K562 (cell line): ENCODE measurements around the gene LRMDA. TPM values are rescaled to one million over a fixed set of nuclear protein-coding genes. Genes with fewer than 3 reads are reported as not detected.

Experiments used
- ATAC-seq: fragments of 200-7000 bp; cut with Tn5 transposase; 3 replicates; pipeline ENCODE4 v1.9.1; 2020; ENCODE audit warnings: moderate library complexity
- BruUV-seq: library from RNA; stranded (reverse); fragments of 400-500 nt; replicated peaks from 2 replicates; lab custom pipeline; 2021; lab: Mats Ljungman, UMichigan
- CTCF ChIA-PET: fragments of 300-600 bp; formaldehyde crosslinking; extraction: SDS; loops from one replicate; lab custom pipeline; 2021; ENCODE audit warnings: low intra/inter-chr PET ratio; lab: Yijun Ruan, JAX
- POLR2A ChIA-PET: fragments of 300-600, 350-650 bp; sonication (Branson Sonifier 250); formaldehyde crosslinking; extraction: SDS; loops from one replicate; lab custom pipeline; 2021; ENCODE audit warnings: antibody characterized with exemption, inconsistent platforms; lab: Yijun Ruan, JAX
- DNase-seq, 4 experiments: peaks; one replicate each; pipeline versions ENCODE4 v3.0.0 to v3.0.0-alpha.2; 2011 to 2018; ENCODE audit warnings: low spot score in 3 of 4, mixed read lengths in 3 of 4; ENCODE audit errors: extremely low read depth in 1 of 4
- FAIRE-seq: peaks from 2 replicates; lab custom pipeline; 2011; peaks lifted over from hg19 to GRCh38; lab: Jason Lieb, UNC
- H2AFZ ChIP-seq: 2 replicates; pipeline ENCODE4 v1.6.0; 2011; ENCODE audit warnings: low read depth, low read length, control low read depth, inconsistent platforms
- H3K27ac ChIP-seq: fragments of 200-600 bp; 3 replicates; pipeline ENCODE4 v1.8.0; 2011; ENCODE audit warnings: low read depth, mild to moderate bottlenecking, control low read depth, inconsistent platforms, low read length, moderate library complexity, mixed read lengths; ENCODE audit errors: extremely low read depth
- H3K27me3 ChIP-seq, 2 experiments: fragments of 300-600 bp in 1 of 2; 2 replicates in 1 of 2; 3 replicates in 1 of 2; pipeline versions ENCODE4 v1.6.0 to v1.8.0; 2011; ENCODE audit warnings: inconsistent platforms in 2 of 2, low read length in 2 of 2, mild to moderate bottlenecking in 1 of 2, mixed read lengths in 1 of 2, moderate library complexity in 1 of 2; ENCODE audit not compliant: control insufficient read depth in 2 of 2, insufficient read depth in 2 of 2
- H3K36me3 ChIP-seq: fragments of 300-600 bp; 3 replicates; pipeline ENCODE4 v1.8.0; 2011; ENCODE audit warnings: mild to moderate bottlenecking, low read length, inconsistent platforms; ENCODE audit not compliant: control insufficient read depth, insufficient read depth
- H3K4me1 ChIP-seq, 2 experiments: fragments of 200-600 bp in 1 of 2; replicated peaks in 1 of 2; 2 replicates in 1 of 2; 3 replicates in 1 of 2; pipeline versions ENCODE4 v1.5.1 to v1.8.0; 2011; ENCODE audit warnings: inconsistent platforms in 2 of 2, low read length in 2 of 2, mild to moderate bottlenecking in 1 of 2, mixed read lengths in 1 of 2, moderate library complexity in 1 of 2; ENCODE audit not compliant: control insufficient read depth in 2 of 2, insufficient read depth in 2 of 2
- H3K4me2 ChIP-seq: 2 replicates; pipeline ENCODE4 v1.6.1; 2011; ENCODE audit warnings: low read length, control low read depth, inconsistent platforms, mixed read lengths; ENCODE audit not compliant: insufficient read depth
- H3K4me3 ChIP-seq: fragments of 200-600 bp; sonication (generic), shearing (Covaris generic); 2 replicates; pipeline ENCODE4 v1.5.1; 2016; ENCODE audit warnings: control low read depth, inconsistent platforms
- H3K79me2 ChIP-seq: fragments of 200-600 bp; 3 replicates; pipeline ENCODE4 v1.8.0; 2011; ENCODE audit warnings: low read length, inconsistent platforms; ENCODE audit not compliant: control insufficient read depth, insufficient read depth
- H3K9ac ChIP-seq, 2 experiments: 2 replicates each; pipeline versions ENCODE4 v1.6.0 to v1.6.1; 2011; ENCODE audit warnings: low read depth in 2 of 2, low read length in 2 of 2, control low read depth in 1 of 2, inconsistent platforms in 1 of 2, mild to moderate bottlenecking in 1 of 2, mixed read lengths in 1 of 2; ENCODE audit not compliant: insufficient read depth in 1 of 2
- H3K9me1 ChIP-seq: one replicate; pipeline ENCODE4 v1.6.0; 2011; ENCODE audit warnings: inconsistent platforms, mild to moderate bottlenecking, low read length, moderate library complexity; ENCODE audit not compliant: control insufficient read depth, insufficient read depth
- H3K9me3 ChIP-seq: replicated peaks from 2 replicates; pipeline ENCODE4 v1.5.1; 2011; ENCODE audit warnings: low read depth, low read length, inconsistent platforms; ENCODE audit not compliant: control insufficient read depth, insufficient read depth
- H4K20me1 ChIP-seq: replicated peaks from 2 replicates; pipeline ENCODE4 v1.6.1; 2011; ENCODE audit warnings: low read length, inconsistent platforms, mixed read lengths; ENCODE audit not compliant: control insufficient read depth, insufficient read depth
- CREBBP ChIP-seq: IDR thresholded peaks from one replicate; pipeline ENCODE4 v1.6.1; 2012; ENCODE audit warnings: low read depth, mild to moderate bottlenecking, control low read depth, inconsistent platforms, low read length
- ESRRA ChIP-seq: fragments of 450-650 bp; IDR thresholded peaks from 2 replicates; pipeline ENCODE4 v1.6.1; 2014; ENCODE audit warnings: low read depth, mild to moderate bottlenecking, moderate library complexity, borderline replicate concordance
- HEY1 ChIP-seq: fragments of 250-450 bp; sonication (Bioruptor Pico); IDR thresholded peaks from 2 replicates; pipeline ENCODE4 v1.5.0; 2020; ENCODE audit warnings: mild to moderate bottlenecking, moderate library complexity, borderline replicate concordance
- KLF1 ChIP-seq: fragments of 450-650 bp; IDR thresholded peaks from 2 replicates; pipeline ENCODE4 v1.6.1; 2016; ENCODE audit warnings: missing genetic modification characterization, missing compliant biosample characterization
- NCOA2 ChIP-seq, 2 experiments: fragments of 450-650 bp; IDR thresholded peaks; 2 replicates each; pipeline ENCODE4 v1.6.1; 2018; ENCODE audit warnings: mild to moderate bottlenecking in 2 of 2, moderate library complexity in 1 of 2; ENCODE audit not compliant: partially characterized antibody in 2 of 2
- PTBP1 ChIP-seq: fragments of 200-400 bp; formaldehyde crosslinking; IDR thresholded peaks from 2 replicates; pipeline ENCODE4 v1.6.1; 2017; ENCODE audit warnings: low read depth, low read length
- RAD21 ChIP-seq, 2 experiments: fragments of 250-450 bp in 1 of 2; fragments of 450-650 bp in 1 of 2; sonication (Bioruptor Pico) in 1 of 2; formaldehyde crosslinking in 1 of 2; IDR thresholded peaks in 1 of 2; conservative IDR thresholded peaks in 1 of 2; 2 replicates each; pipeline versions ENCODE4 v1.4.0 to v1.8.0; 2020 to 2022; ENCODE audit warnings: mild to moderate bottlenecking in 2 of 2, moderate library complexity in 1 of 2
- THRA ChIP-seq: fragments of 450-650 bp; IDR thresholded peaks from 2 replicates; pipeline ENCODE4 v1.6.1; 2017; ENCODE audit warnings: mild to moderate bottlenecking, moderate library complexity
- ZNF347 ChIP-seq: fragments of 450-650 bp; formaldehyde crosslinking; IDR thresholded peaks from 2 replicates; pipeline ENCODE4 v1.4.0; 2020; ENCODE audit warnings: low read depth, mild to moderate bottlenecking, moderate library complexity
- ZNF436 ChIP-seq: fragments of 250-450, 450-650 bp; sonication (Bioruptor Pico); formaldehyde crosslinking; IDR thresholded peaks from 2 replicates; pipeline ENCODE4 v1.7.0; 2020; ENCODE audit warnings: mild to moderate bottlenecking
- ZNF75A ChIP-seq: fragments of 450-650 bp; formaldehyde crosslinking; IDR thresholded peaks from 2 replicates; pipeline ENCODE4 v1.4.0; 2020; ENCODE audit warnings: mild to moderate bottlenecking
- WGBS: fragments of 100-300 bp; shearing (Covaris generic); methylation state at CpG from one replicate; pipeline ENCODE4 v1.1.6; 2016; ENCODE audit warnings: low coverage, mixed read lengths; ENCODE audit not compliant: insufficient coverage; ENCODE audit errors: missing lambda C conversion rate; 5-methylcytosine and 5-hydroxymethylcytosine counted together
- in situ Hi-C: fragments of 300-500 bp; cut with MboI; formaldehyde crosslinking; loops from 4 replicates; pipeline ENCODE4 v1.15.0; 2018; ENCODE audit warnings: inconsistent platforms, mixed read lengths
- intact Hi-C: fragments of 100-400 bp; cut with micrococcal nuclease; formaldehyde crosslinking; loops from 2 replicates; pipeline ENCODE4 v1.14.2; 2022
- polyA plus RNA-seq, 8 experiments: library from polyadenylated mRNA; depleted of rRNA in 4 of 8; stranded (reverse) in 5 of 8; unstranded in 3 of 8; fragments of >200 nt; fragmentation: Nextera tagmentation in 2 of 8; fragmentation: Illumina TruSeq in 1 of 8; extraction: Ambion mirVana in 2 of 8; extraction: Trizol in 1 of 8; gene quantifications; 2 replicates each; pipeline versions ENCODE4 v1.2.1 to v1.2.3, GENCODE V29; 2011 to 2014; ENCODE audit warnings: inconsistent platforms in 1 of 8, missing spikeins in 1 of 8
- total RNA-seq, 7 experiments: library from RNA; depleted of rRNA in 6 of 7; stranded (reverse); fragments of >200 nt in 6 of 7; fragmentation: Illumina TruSeq in 2 of 7; extraction: Trizol in 2 of 7; gene quantifications; 2 replicates each; pipeline versions ENCODE4 v1.2.1 to v1.2.3, GENCODE V29; 2011 to 2021; ENCODE audit warnings: low replicate concordance in 1 of 7
- TF ChIP-seq, protein P1 (sequence below): fragments of 200-800 bp; sonication (Bioruptor generic); IDR thresholded peaks from 2 replicates; pipeline ENCODE4 v1.6.1; 2017; ENCODE audit warnings: missing genetic modification characterization, missing compliant biosample characterization
- TF ChIP-seq, protein P2 (sequence below): IDR thresholded peaks from 2 replicates; pipeline ENCODE4 v1.6.1; 2014; ENCODE audit warnings: antibody characterized with exemption

Gene LRMDA
- total and polyA plus RNA-seq, 9 of the 15 experiments (the other 6 are each of a cell fraction or from before 2014, with no cell fraction given): 0.25 TPM; not detected in 8

DNA sequence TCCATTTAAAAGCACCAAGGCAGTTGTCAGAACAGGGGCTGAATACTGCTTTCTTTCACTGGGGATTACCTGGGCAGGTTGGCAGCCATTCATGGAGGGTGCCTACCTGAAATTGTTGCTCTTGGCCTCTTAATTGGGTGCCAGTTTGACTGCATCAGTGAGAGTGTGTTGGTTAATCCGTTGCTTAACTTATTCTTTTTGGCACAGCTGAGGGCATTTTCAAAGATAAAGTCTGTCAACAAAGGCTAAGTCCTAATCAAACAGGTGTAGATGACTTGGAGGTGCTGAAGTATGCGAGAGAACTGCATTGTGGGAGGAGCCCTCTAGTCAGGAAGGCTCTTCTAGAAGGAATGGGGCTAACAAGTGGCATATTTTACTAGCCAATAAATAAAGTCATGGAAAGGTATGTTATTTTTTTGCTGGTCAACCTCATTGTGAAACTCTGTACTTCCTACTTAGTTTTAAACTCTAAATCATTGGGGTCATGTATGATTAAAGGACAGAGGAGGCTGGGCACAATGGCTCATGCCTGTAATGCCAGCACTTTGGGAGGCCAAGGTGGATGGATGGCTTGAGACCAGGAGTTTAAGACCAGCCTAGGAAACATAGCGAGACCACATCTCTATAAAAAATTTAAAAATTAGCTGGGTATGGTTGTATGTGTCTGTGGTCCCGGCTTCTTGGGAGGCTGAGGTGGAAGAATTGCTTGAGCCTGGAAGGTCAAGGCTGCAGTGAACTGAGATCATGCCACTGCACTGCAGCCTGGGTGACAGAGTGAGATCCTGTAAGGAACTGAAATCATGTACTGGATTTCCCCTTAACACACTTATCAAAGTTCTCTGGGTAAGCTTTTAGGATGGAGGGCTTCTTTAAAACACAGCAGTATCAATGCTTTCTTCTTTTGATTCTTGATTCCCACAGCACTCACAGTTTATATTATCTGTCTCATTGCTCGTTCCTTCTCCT is 134.1 kb downstream of the LRMDA start:
- no peaks in the 10 kb centered on the region for H3K27me3 ChIP-seq
- ATAC-seq (no peak), FAIRE-seq (no peak), DNase-seq (no peak)
- in situ Hi-C loops: no loop called here
- H3K4me3 ChIP-seq: no peak overlapping the region
- H3K4me2 ChIP-seq: no peak overlapping the region
- CTCF ChIA-PET: no interaction called here
- no peaks in the 10 kb centered on the region; the same call in 1 of the 2 replicates for H3K9me3 ChIP-seq
- POLR2A ChIA-PET: no interaction called here
- TF ChIP-seq RAD21 (CRISPR knock-in tag; conservative IDR thresholded peaks at IDR 0.05 in 1 of 2, IDR thresholded peaks at IDR 0.05 in 1 of 2) (no peak), ZNF75A (no peak), PTBP1 (no peak), CREBBP (no peak), THRA (no peak), HEY1 (CRISPR knock-in tag) (no peak), ESRRA (no peak), NCOA2 (IDR thresholded peaks at IDR 0.05; ENCODE audit: partially characterized antibody in 2 of 2) (no peak), ZNF347 (CRISPR knock-in tag) (no peak), KLF1 (no peak), ZNF436 (CRISPR knock-in tag) (no peak)
- TF ChIP-seq, protein P1, sequence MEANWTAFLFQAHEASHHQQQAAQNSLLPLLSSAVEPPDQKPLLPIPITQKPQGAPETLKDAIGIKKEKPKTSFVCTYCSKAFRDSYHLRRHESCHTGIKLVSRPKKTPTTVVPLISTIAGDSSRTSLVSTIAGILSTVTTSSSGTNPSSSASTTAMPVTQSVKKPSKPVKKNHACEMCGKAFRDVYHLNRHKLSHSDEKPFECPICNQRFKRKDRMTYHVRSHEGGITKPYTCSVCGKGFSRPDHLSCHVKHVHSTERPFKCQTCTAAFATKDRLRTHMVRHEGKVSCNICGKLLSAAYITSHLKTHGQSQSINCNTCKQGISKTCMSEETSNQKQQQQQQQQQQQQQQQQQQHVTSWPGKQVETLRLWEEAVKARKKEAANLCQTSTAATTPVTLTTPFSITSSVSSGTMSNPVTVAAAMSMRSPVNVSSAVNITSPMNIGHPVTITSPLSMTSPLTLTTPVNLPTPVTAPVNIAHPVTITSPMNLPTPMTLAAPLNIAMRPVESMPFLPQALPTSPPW (CRISPR knock-in tag): no peak
- TF ChIP-seq, protein P2, sequence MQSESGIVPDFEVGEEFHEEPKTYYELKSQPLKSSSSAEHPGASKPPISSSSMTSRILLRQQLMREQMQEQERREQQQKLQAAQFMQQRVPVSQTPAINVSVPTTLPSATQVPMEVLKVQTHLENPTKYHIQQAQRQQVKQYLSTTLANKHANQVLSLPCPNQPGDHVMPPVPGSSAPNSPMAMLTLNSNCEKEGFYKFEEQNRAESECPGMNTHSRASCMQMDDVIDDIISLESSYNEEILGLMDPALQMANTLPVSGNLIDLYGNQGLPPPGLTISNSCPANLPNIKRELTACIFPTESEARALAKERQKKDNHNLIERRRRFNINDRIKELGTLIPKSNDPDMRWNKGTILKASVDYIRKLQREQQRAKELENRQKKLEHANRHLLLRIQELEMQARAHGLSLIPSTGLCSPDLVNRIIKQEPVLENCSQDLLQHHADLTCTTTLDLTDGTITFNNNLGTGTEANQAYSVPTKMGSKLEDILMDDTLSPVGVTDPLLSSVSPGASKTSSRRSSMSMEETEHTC: no peak
- no TSS peak for BruUV-seq
- no peaks in the 10 kb centered on the region for H3K4me1 ChIP-seq
- no peak overlapping the region for H2AFZ ChIP-seq
- intact Hi-C loops: no loop called here
- WGBS: 0% methylated on average over 5 of the region's 5 CpGs
- H3K36me3 ChIP-seq: no peaks in the 10 kb centered on the region
- H3K9me1 ChIP-seq: no peaks in the 10 kb centered on the region
- H3K79me2 ChIP-seq: no peaks in the 10 kb centered on the region
- no peak overlapping the region for H3K9ac ChIP-seq
- no peaks in the 10 kb centered on the region for H4K20me1 ChIP-seq
- no peak overlapping the region for H3K27ac ChIP-seq
